B cell (primary cell): ENCODE results near the gene RPS14. TPM values are rescaled to one million over a fixed set of nuclear protein-coding genes. Genes with fewer than 3 reads are reported as not detected.
"Not testable (repeated sequence)": the region's sequence is repeated elsewhere in the genome, so short reads cannot be mapped to it uniquely, and the experiment has no call there.

ENCODE experiments used
- ATAC-seq: fragments of 200-7000 bp; cut with Tn5 transposase; one replicate; pipeline ENCODE4 v1.10.0; 2021; ENCODE audit warnings: low read depth, mild to moderate bottlenecking, moderate number of reproducible peaks, moderate library complexity
- CTCF ChIA-PET: fragments of 350-600 bp; sonication (Branson Sonifier 250); formaldehyde crosslinking; loops from one replicate; lab custom pipeline; 2021; ENCODE audit warnings: antibody characterized with exemption, inconsistent platforms; lab: Charles Lee
- POLR2A ChIA-PET: fragments of 350-600 bp; sonication (Branson Sonifier 250); formaldehyde crosslinking; loops from one replicate; lab custom pipeline; 2021; ENCODE audit warnings: antibody characterized with exemption; lab: Charles Lee
- DNase-seq: peaks from one replicate; pipeline ENCODE4 v3.0.0; 2013
- H2AFZ ChIP-seq: 2 replicates; pipeline ENCODE4 v1.6.1; 2012; ENCODE audit warnings: mild to moderate bottlenecking, low read depth, low read length; ENCODE audit not compliant: insufficient read depth, poor library complexity, severe bottlenecking
- H3K27ac ChIP-seq, 2 donors: 1 replicate in 1 of 2; 2 replicates in 1 of 2; pipeline ENCODE4 v1.5.1; 2012 to 2013; ENCODE audit warnings: low read length in 2 of 2, mild to moderate bottlenecking in 2 of 2, moderate library complexity in 1 of 2
- H3K27me3 ChIP-seq, 4 experiments: fragments of 200-600 bp in 1 of 4; sonication (generic) in 1 of 4; replicated peaks in 1 of 4; 1 replicate in 2 of 4; 2 replicates in 2 of 4; pipeline versions ENCODE4 v1.6.1 to v1.7.0; 2013 to 2016; ENCODE audit warnings: low read length in 3 of 4, mild to moderate bottlenecking in 2 of 4, mixed read lengths in 1 of 4, moderate library complexity in 1 of 4; ENCODE audit not compliant: insufficient read depth in 4 of 4, control insufficient read depth in 3 of 4; ENCODE audit errors: control extremely low read depth in 1 of 4
- H3K36me3 ChIP-seq, 2 experiments: replicated peaks in 1 of 2; 1 replicate in 1 of 2; 2 replicates in 1 of 2; pipeline versions ENCODE4 v1.6.1 to v1.7.1; 2013; ENCODE audit warnings: low read length in 1 of 2; ENCODE audit not compliant: insufficient read depth in 2 of 2, control insufficient read depth in 1 of 2; ENCODE audit errors: control extremely low read depth in 1 of 2, extremely low read depth in 1 of 2
- H3K4me1 ChIP-seq, 2 donors: fragments of 200-600 bp in 1 of 2; sonication (generic) in 1 of 2; 1 replicate in 1 of 2; 2 replicates in 1 of 2; pipeline versions ENCODE4 v1.5.1 to v1.6.1; 2013 to 2017; ENCODE audit warnings: low read length in 2 of 2; ENCODE audit not compliant: control insufficient read depth in 2 of 2, insufficient read depth in 2 of 2
- H3K4me2 ChIP-seq: replicated peaks from 2 replicates; pipeline ENCODE3; 2012; ENCODE audit warnings: mild to moderate bottlenecking, low read depth, low read length; ENCODE audit not compliant: poor library complexity, severe bottlenecking
- H3K4me3 ChIP-seq, 5 experiments: fragments of 200-600 bp in 1 of 5; sonication (generic) in 1 of 5; 1 replicate in 3 of 5; 2 replicates in 2 of 5; pipeline versions ENCODE4 v1.5.1 to v1.7.0; 2011 to 2016; ENCODE audit warnings: low read length in 4 of 5, mild to moderate bottlenecking in 4 of 5, low read depth in 2 of 5, control low read depth in 1 of 5, moderate library complexity in 1 of 5; ENCODE audit not compliant: insufficient read depth in 1 of 5; ENCODE audit errors: control extremely low read depth in 1 of 5, extremely low read depth in 1 of 5
- H3K79me2 ChIP-seq: fragments of 200-600 bp; sonication (generic); one replicate; pipeline ENCODE4 v1.6.0; 2016; ENCODE audit warnings: low read length; ENCODE audit not compliant: control insufficient read depth, insufficient read depth
- H3K9ac ChIP-seq: fragments of 200-600 bp; sonication (generic); 2 replicates; pipeline ENCODE4 v1.6.1; 2017; ENCODE audit warnings: mild to moderate bottlenecking, low read length, moderate library complexity
- H3K9me3 ChIP-seq, 3 donors: one replicate each; pipeline versions ENCODE4 v1.6.1 to v1.7.1; 2013; ENCODE audit warnings: low read length in 2 of 3; ENCODE audit not compliant: control insufficient read depth in 2 of 3, insufficient read depth in 1 of 3; ENCODE audit errors: control extremely low read depth in 1 of 3
- H4K20me1 ChIP-seq: 2 replicates; pipeline ENCODE4 v1.6.0; 2012; ENCODE audit warnings: mild to moderate bottlenecking, low read length; ENCODE audit not compliant: insufficient read depth, control insufficient read depth, poor library complexity, severe bottlenecking
- H3K27ac Mint-ChIP-seq: one replicate; pipeline ENCODE4 v1.8.0; 2021; ENCODE audit warnings: mixed read lengths
- H3K27me3 Mint-ChIP-seq: one replicate; pipeline ENCODE4 v1.8.0; 2021; ENCODE audit warnings: mixed read lengths
- H3K4me1 Mint-ChIP-seq: one replicate; pipeline ENCODE4 v1.8.0; 2021; ENCODE audit warnings: mixed read lengths
- H3K4me3 Mint-ChIP-seq: one replicate; pipeline ENCODE4 v1.8.0; 2021; ENCODE audit warnings: mixed read lengths
- H3K9me3 Mint-ChIP-seq: one replicate; pipeline ENCODE4 v1.8.0; 2022; ENCODE audit warnings: mixed read lengths; ENCODE audit not compliant: insufficient read depth
- CTCF ChIP-seq: fragments of 200-600 bp; IDR thresholded peaks from one replicate; pipeline ENCODE4 v1.8.0; 2022; ENCODE audit warnings: antibody characterized with exemption, mild to moderate bottlenecking
- EZH2 ChIP-seq: IDR thresholded peaks from 2 replicates; pipeline ENCODE4 v1.6.1; 2012; ENCODE audit warnings: borderline replicate concordance, low read depth, mild to moderate bottlenecking, moderate library complexity, low read length; ENCODE audit not compliant: insufficient read depth, poor library complexity, severe bottlenecking
- WGBS: methylation state at CpG from one replicate; pipeline ENCODE4 v1.1.5; 2013; ENCODE audit warnings: missing lambda C conversion rate; ENCODE audit not compliant: insufficient coverage; 5-methylcytosine and 5-hydroxymethylcytosine counted together
- intact Hi-C: fragments of 100-400 bp; cut with micrococcal nuclease; formaldehyde crosslinking; loops from one replicate; pipeline ENCODE4 v1.10.0; 2022
- polyA plus RNA-seq: library from polyadenylated mRNA; depleted of rRNA; stranded (reverse); fragments of >200 nt; gene quantifications from 2 replicates; pipeline ENCODE4 v1.2.3, GENCODE V29; 2012
- total RNA-seq, 2 donors: library from RNA; stranded (reverse); fragments of 120-200 nt in 1 of 2; gene quantifications; 1 replicate in 1 of 2; 2 replicates in 1 of 2; pipeline versions ENCODE4 v1.2.3 to v1.2.4, GENCODE V29; 2013 to 2022

Gene RPS14
- total and polyA plus RNA-seq, 2 donors (not counting 1 experiment from before 2014, with no cell fraction given), result 3,740 to 6,881 TPM

- Histone ChIP-seq H3K4me2 (no peak overlapping the region), H3K4me1 (peaks cover 22 to 40% of the 10 kb centered on the region in 2 donors), H2AFZ (peak overlapping the region; percentile 46), H3K4me3 (no peak overlapping the region), H4K20me1 (no peaks in the 10 kb centered on the region), H3K36me3 (no peaks in the 10 kb centered on the region), H3K27ac (no peak overlapping the region), H3K79me2 (peaks cover 3% of the 10 kb centered on the region), H3K27me3 (no peaks in the 10 kb centered on the region), H3K9ac (no peak overlapping the region), H3K9me3 (no peaks in the 10 kb centered on the region)
- WGBS, result 83% methylated on average over 6 of the region's 9 CpGs
- DNase-seq (no peak), ATAC-seq (no peak)
- peaks cover 28% of the 10 kb centered on the region for H3K4me1 Mint-ChIP-seq
- no peaks in the 10 kb centered on the region for H3K9me3 Mint-ChIP-seq
- intact Hi-C loops, result loop anchor here (5.0 to 10.0 kb wide), 2 partner anchors 33 to 170 kb away; no protein-coding TSS in a partner anchor
- no peak overlapping the region for H3K4me3 Mint-ChIP-seq
- CTCF ChIA-PET, result interaction anchor here (0.6 to 7.3 kb wide), 4 partner anchors 69 to 483 kb away, joined by 3 to 126 read pairs (median 6); no protein-coding TSS in a partner anchor
- POLR2A ChIA-PET, result interaction anchor here (0.8 kb wide), 1 partner anchor 44 kb away, joined by 5 read pairs; no protein-coding TSS in a partner anchor
- TF ChIP-seq CTCF, result no peak
- TF ChIP-seq EZH2, result no peak
- H3K27me3 Mint-ChIP-seq, result no peaks in the 10 kb centered on the region
- no peak overlapping the region for H3K27ac Mint-ChIP-seq
Measured at GRCh38 chr5:150454492-150455229, 5.1 kb upstream of the RPS14 start.

- WGBS, result 0% methylated on average over 2 of the region's 8 CpGs
- peaks cover 19 to 34% of the 10 kb centered on the region in 2 donors for H3K4me1 ChIP-seq
- peaks cover 24% of the 10 kb centered on the region for H3K4me1 Mint-ChIP-seq
- H4K20me1 ChIP-seq, H3K4me3 Mint-ChIP-seq, ATAC-seq, H3K4me3 ChIP-seq, H3K79me2 ChIP-seq, H3K27ac Mint-ChIP-seq, H3K27me3 ChIP-seq, H3K9ac ChIP-seq, H3K27me3 Mint-ChIP-seq, CTCF ChIA-PET, POLR2A ChIA-PET, H3K4me2 ChIP-seq, H3K9me3 ChIP-seq, H3K9me3 Mint-ChIP-seq, H3K36me3 ChIP-seq, DNase-seq: not testable (repeated sequence)
- H2AFZ ChIP-seq, result peak overlapping the region; percentile 46
- intact Hi-C loops, result loop anchor here (5.0 to 10.0 kb wide), 2 partner anchors 33 to 171 kb away; no protein-coding TSS in a partner anchor
- H3K27ac ChIP-seq, result peak overlapping the region in 1 of 2 donors; percentile 33
Measured at GRCh38 chr5:150454027-150454426, 4.5 kb upstream of the RPS14 start.
